CD4-positive, alpha-beta T cell (primary cell): Measurements from ENCODE around the gene CARS2. TPM values are rescaled to one million over a fixed set of nuclear protein-coding genes. Genes with fewer than 3 reads are reported as not detected.

Source experiments
- ATAC-seq: fragments of 200-7000 bp; cut with Tn5 transposase; one replicate; pipeline ENCODE4 v1.10.0; 2022; ENCODE audit warnings: mild to moderate bottlenecking; ENCODE audit not compliant: poor library complexity
- CTCF ChIA-PET: fragments of 350-600 bp; sonication (Branson Sonifier 250); formaldehyde crosslinking; loops from one replicate; lab custom pipeline; 2021; ENCODE audit warnings: antibody characterized with exemption, inconsistent platforms; lab: Charles Lee
- POLR2A ChIA-PET: fragments of 350-600 bp; sonication (Branson Sonifier 250); formaldehyde crosslinking; loops from one replicate; lab custom pipeline; 2021; ENCODE audit warnings: antibody characterized with exemption, inconsistent platforms; lab: Charles Lee
- DNase-seq, 14 experiments: peaks; one replicate each; pipeline ENCODE4 v3.0.0-alpha.2; 2013 to 2020; ENCODE audit warnings: mixed read lengths in 2 of 14
- H3K27ac ChIP-seq, 2 donors: one replicate each; pipeline versions ENCODE4 v1.5.1 to v1.7.0; 2013; ENCODE audit warnings: low read length in 2 of 2, low read depth in 1 of 2, mild to moderate bottlenecking in 1 of 2
- H3K27me3 ChIP-seq, 2 experiments: 1 replicate in 1 of 2; 2 replicates in 1 of 2; pipeline versions ENCODE4 v1.6.1 to v1.7.0; 2013; ENCODE audit warnings: low read length in 2 of 2, control low read depth in 1 of 2, mild to moderate bottlenecking in 1 of 2, moderate library complexity in 1 of 2; ENCODE audit not compliant: insufficient read depth in 2 of 2, control insufficient read depth in 1 of 2
- H3K36me3 ChIP-seq: one replicate; pipeline ENCODE4 v1.6.1; 2013; ENCODE audit warnings: low read length, control low read depth; ENCODE audit not compliant: insufficient read depth
- H3K4me1 ChIP-seq: one replicate; pipeline ENCODE4 v1.6.1; 2013; ENCODE audit warnings: low read length, control low read depth; ENCODE audit not compliant: insufficient read depth
- H3K4me3 ChIP-seq: one replicate; pipeline ENCODE4 v1.5.1; 2013; ENCODE audit warnings: mild to moderate bottlenecking, low read length, moderate library complexity
- H3K9me3 ChIP-seq, 2 experiments: 1 replicate in 1 of 2; 2 replicates in 1 of 2; pipeline versions ENCODE4 v1.6.1 to v1.7.0; 2013; ENCODE audit warnings: low read length in 2 of 2, mild to moderate bottlenecking in 2 of 2, control low read depth in 1 of 2, moderate library complexity in 1 of 2; ENCODE audit not compliant: control insufficient read depth in 1 of 2, insufficient read depth in 1 of 2
- H3K27ac Mint-ChIP-seq: one replicate; pipeline ENCODE4 v1.8.0; 2020; ENCODE audit warnings: mixed read lengths
- H3K27me3 Mint-ChIP-seq: one replicate; pipeline ENCODE4 v1.8.0; 2021; ENCODE audit warnings: mixed read lengths
- H3K36me3 Mint-ChIP-seq: one replicate; pipeline ENCODE4 v1.8.0; 2021; ENCODE audit warnings: low read depth, mixed read lengths
- H3K4me1 Mint-ChIP-seq: one replicate; pipeline ENCODE4 v1.8.0; 2021; ENCODE audit warnings: low read depth, mixed read lengths
- H3K4me3 Mint-ChIP-seq: one replicate; pipeline ENCODE4 v1.8.0; 2020; ENCODE audit warnings: mild to moderate bottlenecking, mixed read lengths
- H3K9me3 Mint-ChIP-seq: one replicate; pipeline ENCODE4 v1.8.0; 2020; ENCODE audit warnings: mixed read lengths
- CTCF ChIP-seq: fragments of 200-600 bp; IDR thresholded peaks from one replicate; pipeline ENCODE4 v1.8.0; 2022; ENCODE audit warnings: antibody characterized with exemption, mild to moderate bottlenecking
- intact Hi-C, 2 experiments: fragments of 100-400 bp; cut with DNase I in 1 of 2; cut with micrococcal nuclease in 1 of 2; formaldehyde crosslinking; loops; one replicate each; pipeline versions ENCODE4 v1.15.1 to v1.9.0; 2023 to 2025; cut with DNase I, micrococcal nuclease
- total RNA-seq, 174 experiments: library from RNA in 2 of 174; stranded (reverse) in 2 of 174; gene quantifications; one replicate each; pipeline ENCODE4 v1.2.3 and lab custom pipeline; 2021 to 2026

The CARS2 gene
- total RNA-seq, 2 experiments from 2014 or later: 50.2 to 56.5 TPM

- H3K27me3 ChIP-seq: no peaks in the 10 kb centered on the region
- intact Hi-C loops: loop anchor here (5.0 to 10.0 kb wide), 2 partner anchors 97 to 295 kb away; partner anchors contain the start of gene ING1 (in 1 of the 2)
- Mint-ChIP-seq H3K9me3 (peaks cover 2% of the 10 kb centered on the region), H3K36me3 (peaks cover 22% of the 10 kb centered on the region), H3K4me3 (peak overlapping the region; percentile 89), H3K4me1 (peaks cover 56% of the 10 kb centered on the region), H3K27me3 (no peaks in the 10 kb centered on the region), H3K27ac (no peak overlapping the region)
- ATAC-seq: no peak
- no peak overlapping the region for H3K27ac ChIP-seq
- CTCF ChIA-PET: no interaction called here
- H3K4me1 ChIP-seq: peaks cover 24% of the 10 kb centered on the region
- peaks cover 0 to 5% of the 10 kb centered on the region in 2 experiments for H3K9me3 ChIP-seq
- POLR2A ChIA-PET: interaction anchor here (1.2 to 1.6 kb wide), 3 partner anchors 24 to 297 kb away, joined by 3 to 5 read pairs (median 4); no protein-coding TSS in a partner anchor
- no peak overlapping the region for H3K4me3 ChIP-seq
- TF ChIP-seq CTCF: no peak
- no peak for DNase-seq
- H3K36me3 ChIP-seq: peaks cover 2% of the 10 kb centered on the region
Observed at GRCh38 chr13:110617321-110618072, 88.4 kb downstream of the CARS2 start.

GRCh38 chr13:110616103-110617101, 89.5 kb downstream of the CARS2 start:
- intact Hi-C loops: loop anchor here (5.0 to 10.0 kb wide), 2 partner anchors 98 to 296 kb away; partner anchors contain the start of gene ING1 (in 1 of the 2)
- H3K27ac Mint-ChIP-seq: peak overlapping the region; percentile 83
- peaks cover 48% of the 10 kb centered on the region for H3K4me1 Mint-ChIP-seq
- CTCF ChIA-PET: interaction anchor here (0.5 kb wide), 1 partner anchor 40 kb away, joined by 3 read pairs; no protein-coding TSS in a partner anchor
- peaks cover 11% of the 10 kb centered on the region for H3K36me3 Mint-ChIP-seq
- peak; percentile 19 for ATAC-seq
- H3K36me3 ChIP-seq: no peaks in the 10 kb centered on the region
- peak in 10 of 14 experiments; percentile 6 to 47 (median 26) for DNase-seq
- no peaks in the 10 kb centered on the region for H3K27me3 ChIP-seq
- peaks cover 0 to 5% of the 10 kb centered on the region in 2 experiments for H3K9me3 ChIP-seq
- H3K27me3 Mint-ChIP-seq: no peaks in the 10 kb centered on the region
- peaks cover 24% of the 10 kb centered on the region for H3K4me1 ChIP-seq
- peak overlapping the region; percentile 85 for H3K4me3 ChIP-seq
- H3K9me3 Mint-ChIP-seq: peaks cover 2% of the 10 kb centered on the region
- peak overlapping the region; percentile 22 to 56 for H3K27ac ChIP-seq
- TF ChIP-seq CTCF: no peak
- peak overlapping the region; percentile 89 for H3K4me3 Mint-ChIP-seq
- POLR2A ChIA-PET: interaction anchor here (0.8 to 2.3 kb wide), 7 partner anchors 9 to 299 kb away, joined by 3 to 17 read pairs (median 4); no protein-coding TSS in a partner anchor
